NCI-H69 (cell line): ENCODE results near the gene HOXA6.

Experiments
- DNase-seq: peaks from one replicate; lab custom pipeline; 2025; lab: John Stamatoyannopoulos, UW

Gene HOXA6

GRCh38 chr7:27137640-27138315 lies 9.8 kb downstream of the HOXA6 start:
- DNase-seq: no peak

GRCh38 chr7:27134392-27134791 lies 13.2 kb downstream of the HOXA6 start:
- peak; percentile 37 for DNase-seq

DNA sequence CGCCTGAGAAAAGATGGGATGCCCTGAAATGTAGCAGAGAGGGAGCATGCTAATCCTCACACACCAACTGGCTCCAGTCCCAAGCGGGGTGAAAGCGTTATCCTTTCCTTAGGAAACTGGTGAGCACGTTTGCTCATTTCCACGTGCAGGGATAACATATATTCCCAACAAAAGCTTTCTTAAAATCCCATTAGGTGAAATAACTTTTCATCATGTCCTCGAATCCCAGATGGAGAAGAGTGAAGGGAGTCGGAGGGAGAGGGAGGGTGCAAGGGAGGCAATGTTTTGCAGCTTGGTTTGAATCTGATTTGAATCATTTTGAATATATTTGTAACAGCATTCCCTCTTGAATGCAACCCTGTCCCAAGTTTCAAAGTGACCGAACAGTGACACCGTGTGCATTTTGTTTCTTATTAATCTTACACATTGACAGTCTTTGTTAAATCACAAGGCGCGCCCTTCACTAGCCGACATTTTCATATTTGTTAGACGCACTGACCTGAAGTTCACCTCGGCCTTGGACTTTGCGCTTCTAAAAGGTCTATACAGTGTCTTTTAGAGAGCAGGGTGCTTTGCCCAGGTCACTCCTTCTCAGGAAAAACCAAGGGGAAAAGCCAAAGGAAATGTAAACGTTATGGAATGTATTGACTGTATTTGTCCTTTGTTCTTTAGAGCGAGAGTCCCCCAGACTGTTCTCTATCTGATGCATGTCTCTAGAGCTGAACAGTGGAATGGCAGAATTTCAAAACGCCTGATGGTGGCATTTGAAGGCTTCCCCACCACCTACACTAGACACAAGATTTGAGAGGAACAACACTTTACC lies 14.0 kb downstream of the HOXA6 start:
- DNase-seq: peak; percentile 30

GRCh38 chr7:27132978-27133377 lies 14.6 kb downstream of the HOXA6 start:
- DNase-seq: no peak

GRCh38 chr7:27132214-27132613 lies 15.4 kb downstream of the HOXA6 start:
- DNase-seq: no peak

GRCh38 chr7:27131390-27131819 lies 16.2 kb downstream of the HOXA6 start:
- DNase-seq: no peak

DNA sequence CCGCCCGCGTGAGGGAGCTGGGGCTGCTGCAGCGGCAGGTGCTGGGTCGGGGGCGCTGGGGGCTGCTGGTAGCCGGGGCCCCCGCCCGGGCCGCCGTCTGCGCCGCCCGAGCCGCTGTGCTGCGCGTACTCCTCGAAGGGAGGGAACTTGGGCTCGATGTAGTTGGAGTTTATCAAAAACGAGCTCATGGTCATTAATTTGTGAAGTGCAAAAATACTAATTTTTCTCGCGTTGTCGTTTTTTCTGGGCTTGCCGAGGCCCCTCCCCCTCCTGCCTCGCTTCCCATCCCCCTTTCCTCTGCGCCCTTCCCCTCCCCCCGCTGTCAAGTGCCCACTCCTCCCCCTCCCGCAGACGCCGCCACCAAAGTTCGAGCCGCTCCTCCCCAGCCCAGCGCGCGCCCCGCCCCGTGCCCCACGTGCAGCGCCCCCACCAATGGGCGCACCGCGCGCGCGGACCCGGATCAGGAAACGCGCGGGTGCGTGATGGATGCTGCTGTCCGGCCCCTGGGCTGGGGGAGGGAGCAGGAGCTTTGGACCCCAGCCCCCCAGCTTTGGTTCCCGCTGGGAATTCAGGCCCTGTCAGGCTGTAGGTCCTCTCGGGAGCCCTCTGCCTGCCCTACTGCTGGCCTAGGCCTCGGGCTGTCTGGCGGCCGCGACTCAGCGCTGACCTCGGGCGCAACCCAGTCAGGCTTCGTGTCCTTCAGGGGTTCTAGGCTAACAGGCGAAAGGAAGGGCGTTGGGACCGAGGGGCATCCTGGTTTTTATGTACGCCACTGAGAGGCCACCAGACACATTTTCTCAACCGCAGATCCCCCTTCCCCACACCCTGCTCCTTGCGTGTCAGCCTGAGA lies 16.8 kb downstream of the HOXA6 start, which contains the start of gene HOXA4:
TSS of gene HOXA4 (minus strand) at position 218 of the 850 bp plus-strand sequence. CDS start at position 194, 24 bp downstream.
- DNase-seq: no peak

GRCh38 chr7:27129729-27130539 lies 17.6 kb downstream of the HOXA6 start:
- DNase-seq: peak; percentile 95

- no peak for DNase-seq
Observed at GRCh38 chr7:27128776-27129728, 18.5 kb downstream of the HOXA6 start.

- DNase-seq: peak; percentile 18
Observed at GRCh38 chr7:27128034-27128433, 19.5 kb downstream of the HOXA6 start.

DNA sequence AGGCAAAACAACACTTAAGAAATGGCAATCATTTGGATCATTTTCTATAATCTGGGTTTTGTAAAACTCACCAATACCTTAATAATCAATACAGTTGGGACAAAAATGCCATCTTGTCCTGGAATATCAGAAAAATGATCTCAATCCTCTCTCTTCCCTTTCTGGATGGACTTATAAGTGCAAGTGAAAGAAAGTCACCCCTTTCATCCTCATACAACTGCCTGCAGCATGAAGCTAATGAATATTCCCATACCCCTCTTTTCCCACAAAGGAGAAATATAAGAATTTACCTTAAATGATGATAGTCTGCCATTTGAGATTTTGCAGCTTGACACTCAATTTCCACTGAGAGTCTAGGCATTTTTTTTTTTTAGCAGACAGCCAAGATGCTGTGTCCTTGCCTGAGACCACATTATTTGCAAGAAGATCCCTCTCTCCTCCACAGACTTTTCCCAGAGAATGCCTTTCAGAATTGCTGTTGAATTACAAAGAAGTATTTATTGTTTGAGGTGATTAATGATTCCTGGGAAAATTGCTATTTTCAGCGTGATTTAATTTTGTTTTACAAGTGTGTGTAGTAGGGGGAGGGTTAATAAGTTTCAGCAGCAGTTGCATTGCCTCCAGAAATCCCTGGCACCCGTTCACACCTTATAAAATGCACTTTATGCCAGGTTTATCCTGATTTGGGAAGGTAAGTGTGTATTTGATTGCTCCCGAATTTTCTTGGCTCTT lies 20.8 kb downstream of the HOXA6 start:
- no peak for DNase-seq

DNA sequence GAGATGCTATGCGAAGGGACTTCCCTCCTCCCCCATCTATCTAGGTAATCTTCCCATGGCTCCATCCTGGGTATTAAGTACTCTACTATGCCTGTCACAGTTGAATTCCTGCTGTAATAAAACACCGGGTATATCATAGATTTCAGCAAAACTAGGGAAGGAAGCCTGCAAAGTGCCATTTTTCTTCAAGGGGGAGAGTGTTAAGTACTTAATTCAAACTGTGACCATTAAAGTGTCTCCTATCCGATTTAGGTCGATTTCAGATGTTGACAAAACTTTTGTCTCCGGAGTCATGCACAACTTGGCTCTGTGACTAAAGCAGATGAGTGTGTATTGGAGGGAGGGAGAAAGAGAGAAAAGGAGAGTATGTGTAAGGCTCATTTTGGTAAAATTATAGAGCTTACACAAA lies 21.6 kb downstream of the HOXA6 start:
- peak; percentile 25 for DNase-seq

- DNase-seq: no peak
Observed at GRCh38 chr7:27124902-27125689, 22.5 kb downstream of the HOXA6 start.

DNA sequence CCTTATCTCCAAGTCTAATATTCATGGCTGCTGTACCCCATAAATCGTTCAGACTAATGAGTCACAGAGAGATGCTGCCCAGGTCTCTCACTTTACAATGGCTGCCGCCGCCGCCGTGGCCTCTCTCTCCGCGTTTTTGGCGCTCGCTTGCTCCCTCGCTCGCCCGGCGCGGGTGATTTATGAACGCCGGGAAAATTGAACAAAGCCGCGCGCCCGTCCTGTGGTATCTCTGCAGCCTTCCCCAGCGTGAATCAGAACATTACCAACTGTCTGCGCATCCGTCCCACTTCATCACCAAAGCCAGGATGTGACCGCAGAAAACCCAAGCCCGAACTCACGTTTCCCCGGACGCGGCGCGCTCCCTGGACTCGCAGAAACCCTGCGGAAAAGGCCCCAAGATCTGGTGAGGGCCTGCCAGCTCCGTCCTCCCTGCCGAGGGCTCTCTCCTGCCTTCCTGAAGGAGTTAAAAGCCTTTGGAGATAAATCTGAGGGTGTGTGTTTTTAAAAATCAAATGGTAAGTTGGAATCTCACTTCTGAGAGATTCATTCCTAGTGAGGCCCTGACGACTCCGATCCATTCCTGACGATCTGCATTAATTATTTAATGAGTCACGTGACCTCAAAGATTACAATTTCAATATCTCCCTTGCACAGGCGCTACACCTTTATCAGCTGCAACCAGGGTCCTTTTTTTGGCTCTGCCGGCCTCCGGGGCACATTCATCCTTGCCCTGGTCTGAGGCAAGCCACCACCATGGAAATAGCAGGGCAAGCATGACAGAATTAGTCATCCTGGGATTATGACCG lies 23.3 kb downstream of the HOXA6 start:
- no peak for DNase-seq

GRCh38 chr7:27123477-27124053 lies 24.0 kb downstream of the HOXA6 start:
- no peak for DNase-seq

DNA sequence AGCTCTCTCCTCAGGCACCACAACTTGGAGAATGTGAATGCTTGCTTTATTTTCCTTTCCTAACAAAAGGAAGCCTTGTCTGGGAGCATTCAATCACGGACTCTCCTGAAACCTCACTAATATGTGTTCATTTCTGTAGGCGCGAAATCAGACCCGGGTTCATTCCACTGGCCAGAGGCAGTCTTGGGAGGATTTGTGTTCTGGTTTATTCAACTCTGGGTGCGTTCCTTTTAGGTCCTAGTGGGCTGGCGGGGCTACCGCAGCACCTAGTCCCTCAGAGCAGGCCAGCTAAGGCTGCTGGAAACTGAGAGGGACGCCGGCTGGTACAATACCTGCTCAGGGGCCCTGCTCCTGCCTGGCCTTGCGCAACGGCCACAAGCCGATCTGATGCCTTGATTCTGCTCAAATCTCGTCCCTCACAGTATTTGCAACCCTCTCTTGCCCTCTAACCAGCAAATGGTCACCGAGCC lies 24.5 kb downstream of the HOXA6 start:
- no peak for DNase-seq
